A549 (cell line): ENCODE data around the gene DPYSL3.

ENCODE experiments used
- CBX2 ChIP-seq: fragments of 200-600 bp; sonication (generic); IDR thresholded peaks from 2 replicates; pipeline ENCODE4 v1.6.1; 2016; ENCODE audit warnings: low read depth, mild to moderate bottlenecking, borderline replicate concordance
- CEBPB ChIP-seq, 2 experiments: fragments of >200 bp in 1 of 2; sonication (Bioruptor Twin) in 1 of 2; formaldehyde crosslinking in 1 of 2; IDR thresholded peaks; 2 replicates each; pipeline ENCODE4 v1.6.1; 2012 to 2016
- EP300 ChIP-seq, 2 experiments: fragments of >200 bp; sonication (Bioruptor Twin); formaldehyde crosslinking; IDR thresholded peaks; 2 replicates in 1 of 2; 3 replicates in 1 of 2; pipeline ENCODE4 v1.6.1; 2016 to 2017
- POLR2A ChIP-seq: IDR thresholded peaks from 2 replicates; pipeline ENCODE4 v1.6.1; 2012; ENCODE audit warnings: mild to moderate bottlenecking, low read length
- RAD21 ChIP-seq, 2 experiments: fragments of >200 bp in 1 of 2; sonication (Bioruptor Twin) in 1 of 2; formaldehyde crosslinking in 1 of 2; IDR thresholded peaks in 1 of 2; conservative IDR thresholded peaks in 1 of 2; 2 replicates in 1 of 2; 3 replicates in 1 of 2; pipeline ENCODE4 v1.6.1; 2012 to 2018; ENCODE audit warnings: inconsistent platforms in 1 of 2
- RFX5 ChIP-seq: fragments of 450-650 bp; IDR thresholded peaks from 2 replicates; pipeline ENCODE4 v1.7.1; 2014; ENCODE audit warnings: antibody characterized with exemption, mild to moderate bottlenecking, moderate library complexity
- RNF2 ChIP-seq: fragments of 200-600 bp; sonication (generic); IDR thresholded peaks from 2 replicates; pipeline ENCODE4 v1.6.1; 2016; ENCODE audit warnings: low read depth, mild to moderate bottlenecking, antibody characterized with exemption, moderate library complexity, borderline replicate concordance
- SMC3 ChIP-seq: fragments of >200 bp; sonication (Bioruptor Twin); formaldehyde crosslinking; IDR thresholded peaks from 3 replicates; pipeline ENCODE4 v1.6.1; 2018; ENCODE audit warnings: inconsistent platforms
- SREBF2 ChIP-seq: fragments of 450-650 bp; IDR thresholded peaks from 2 replicates; pipeline ENCODE4 v1.6.1; 2014; ENCODE audit warnings: mild to moderate bottlenecking, moderate library complexity
- ZFP36 ChIP-seq: fragments of 450-650 bp; IDR thresholded peaks from 2 replicates; pipeline ENCODE4 v1.6.1; 2014; ENCODE audit warnings: borderline replicate concordance; ENCODE audit not compliant: partially characterized antibody
- TF ChIP-seq, protein P1 (sequence below): fragments of 200-600 bp; sonication (generic); IDR thresholded peaks from 2 replicates; pipeline ENCODE4 v1.6.1; 2016; ENCODE audit warnings: antibody characterized with exemption, mild to moderate bottlenecking, moderate library complexity
- TF ChIP-seq, protein P2 (sequence below): IDR thresholded peaks from 2 replicates; pipeline ENCODE4 v1.6.1; 2012
- TF ChIP-seq, protein P3 (sequence below): fragments of >200 bp; sonication (Bioruptor Twin); formaldehyde crosslinking; IDR thresholded peaks from 3 replicates; pipeline ENCODE4 v1.5.1; 2016

DNA sequence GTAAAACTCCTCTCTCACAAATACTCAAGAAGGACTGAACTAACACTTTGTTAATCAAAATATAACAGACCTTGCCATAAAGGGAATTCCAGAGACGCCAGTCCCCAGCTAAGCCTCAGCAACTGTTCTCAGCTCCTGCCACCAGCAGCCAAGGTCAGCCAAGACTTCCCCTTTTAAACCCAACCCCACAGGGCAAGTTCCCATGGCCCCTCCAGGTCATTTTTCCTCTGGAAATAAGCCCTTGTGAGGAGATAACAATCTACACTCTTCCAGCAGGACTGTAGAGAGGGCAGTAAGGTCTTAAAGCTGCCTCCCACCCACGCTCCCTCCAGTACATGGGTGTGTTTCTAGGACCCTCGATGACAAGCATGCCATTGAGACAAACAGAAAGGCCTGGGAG is 78.3 kb downstream of the DPYSL3 start:
- TF ChIP-seq, protein P1, sequence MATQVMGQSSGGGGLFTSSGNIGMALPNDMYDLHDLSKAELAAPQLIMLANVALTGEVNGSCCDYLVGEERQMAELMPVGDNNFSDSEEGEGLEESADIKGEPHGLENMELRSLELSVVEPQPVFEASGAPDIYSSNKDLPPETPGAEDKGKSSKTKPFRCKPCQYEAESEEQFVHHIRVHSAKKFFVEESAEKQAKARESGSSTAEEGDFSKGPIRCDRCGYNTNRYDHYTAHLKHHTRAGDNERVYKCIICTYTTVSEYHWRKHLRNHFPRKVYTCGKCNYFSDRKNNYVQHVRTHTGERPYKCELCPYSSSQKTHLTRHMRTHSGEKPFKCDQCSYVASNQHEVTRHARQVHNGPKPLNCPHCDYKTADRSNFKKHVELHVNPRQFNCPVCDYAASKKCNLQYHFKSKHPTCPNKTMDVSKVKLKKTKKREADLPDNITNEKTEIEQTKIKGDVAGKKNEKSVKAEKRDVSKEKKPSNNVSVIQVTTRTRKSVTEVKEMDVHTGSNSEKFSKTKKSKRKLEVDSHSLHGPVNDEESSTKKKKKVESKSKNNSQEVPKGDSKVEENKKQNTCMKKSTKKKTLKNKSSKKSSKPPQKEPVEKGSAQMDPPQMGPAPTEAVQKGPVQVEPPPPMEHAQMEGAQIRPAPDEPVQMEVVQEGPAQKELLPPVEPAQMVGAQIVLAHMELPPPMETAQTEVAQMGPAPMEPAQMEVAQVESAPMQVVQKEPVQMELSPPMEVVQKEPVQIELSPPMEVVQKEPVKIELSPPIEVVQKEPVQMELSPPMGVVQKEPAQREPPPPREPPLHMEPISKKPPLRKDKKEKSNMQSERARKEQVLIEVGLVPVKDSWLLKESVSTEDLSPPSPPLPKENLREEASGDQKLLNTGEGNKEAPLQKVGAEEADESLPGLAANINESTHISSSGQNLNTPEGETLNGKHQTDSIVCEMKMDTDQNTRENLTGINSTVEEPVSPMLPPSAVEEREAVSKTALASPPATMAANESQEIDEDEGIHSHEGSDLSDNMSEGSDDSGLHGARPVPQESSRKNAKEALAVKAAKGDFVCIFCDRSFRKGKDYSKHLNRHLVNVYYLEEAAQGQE: no peak
- TF ChIP-seq SREBF2 (no peak), CBX2 (no peak), ZFP36 (no peak), SMC3 (no peak), RFX5 (no peak), RAD21 (conservative IDR thresholded peaks at IDR 0.05 in 1 of 2, IDR thresholded peaks at IDR 0.05 in 1 of 2) (no peak), EP300 (IDR thresholded peaks at IDR 0.05) (no peak), RNF2 (no peak), POLR2A (no peak), CEBPB (IDR thresholded peaks at IDR 0.05) (no peak)
- TF ChIP-seq, protein P2, sequence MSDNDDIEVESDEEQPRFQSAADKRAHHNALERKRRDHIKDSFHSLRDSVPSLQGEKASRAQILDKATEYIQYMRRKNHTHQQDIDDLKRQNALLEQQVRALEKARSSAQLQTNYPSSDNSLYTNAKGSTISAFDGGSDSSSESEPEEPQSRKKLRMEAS: no peak
- TF ChIP-seq, protein P3, sequence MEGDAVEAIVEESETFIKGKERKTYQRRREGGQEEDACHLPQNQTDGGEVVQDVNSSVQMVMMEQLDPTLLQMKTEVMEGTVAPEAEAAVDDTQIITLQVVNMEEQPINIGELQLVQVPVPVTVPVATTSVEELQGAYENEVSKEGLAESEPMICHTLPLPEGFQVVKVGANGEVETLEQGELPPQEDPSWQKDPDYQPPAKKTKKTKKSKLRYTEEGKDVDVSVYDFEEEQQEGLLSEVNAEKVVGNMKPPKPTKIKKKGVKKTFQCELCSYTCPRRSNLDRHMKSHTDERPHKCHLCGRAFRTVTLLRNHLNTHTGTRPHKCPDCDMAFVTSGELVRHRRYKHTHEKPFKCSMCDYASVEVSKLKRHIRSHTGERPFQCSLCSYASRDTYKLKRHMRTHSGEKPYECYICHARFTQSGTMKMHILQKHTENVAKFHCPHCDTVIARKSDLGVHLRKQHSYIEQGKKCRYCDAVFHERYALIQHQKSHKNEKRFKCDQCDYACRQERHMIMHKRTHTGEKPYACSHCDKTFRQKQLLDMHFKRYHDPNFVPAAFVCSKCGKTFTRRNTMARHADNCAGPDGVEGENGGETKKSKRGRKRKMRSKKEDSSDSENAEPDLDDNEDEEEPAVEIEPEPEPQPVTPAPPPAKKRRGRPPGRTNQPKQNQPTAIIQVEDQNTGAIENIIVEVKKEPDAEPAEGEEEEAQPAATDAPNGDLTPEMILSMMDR: no peak
